Measurements from ENCODE around the gene IGLL5.

The IGLL5 gene

GRCh38 chr22:22854466-22854865 is 33.1 kb upstream of the IGLL5 start:
- DNase-seq (ENCODE audit: low read depth), result no peak
- TF ChIP-seq, protein P1, sequence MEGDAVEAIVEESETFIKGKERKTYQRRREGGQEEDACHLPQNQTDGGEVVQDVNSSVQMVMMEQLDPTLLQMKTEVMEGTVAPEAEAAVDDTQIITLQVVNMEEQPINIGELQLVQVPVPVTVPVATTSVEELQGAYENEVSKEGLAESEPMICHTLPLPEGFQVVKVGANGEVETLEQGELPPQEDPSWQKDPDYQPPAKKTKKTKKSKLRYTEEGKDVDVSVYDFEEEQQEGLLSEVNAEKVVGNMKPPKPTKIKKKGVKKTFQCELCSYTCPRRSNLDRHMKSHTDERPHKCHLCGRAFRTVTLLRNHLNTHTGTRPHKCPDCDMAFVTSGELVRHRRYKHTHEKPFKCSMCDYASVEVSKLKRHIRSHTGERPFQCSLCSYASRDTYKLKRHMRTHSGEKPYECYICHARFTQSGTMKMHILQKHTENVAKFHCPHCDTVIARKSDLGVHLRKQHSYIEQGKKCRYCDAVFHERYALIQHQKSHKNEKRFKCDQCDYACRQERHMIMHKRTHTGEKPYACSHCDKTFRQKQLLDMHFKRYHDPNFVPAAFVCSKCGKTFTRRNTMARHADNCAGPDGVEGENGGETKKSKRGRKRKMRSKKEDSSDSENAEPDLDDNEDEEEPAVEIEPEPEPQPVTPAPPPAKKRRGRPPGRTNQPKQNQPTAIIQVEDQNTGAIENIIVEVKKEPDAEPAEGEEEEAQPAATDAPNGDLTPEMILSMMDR (IDR thresholded peaks at IDR 0.05; ENCODE audit: control insufficient read depth, extremely low read depth, insufficient read depth), result no peak
- no peak overlapping the region for H3K4me3 ChIP-seq (ENCODE audit: low read depth, low read length)

- no peak overlapping the region for H3K4me3 ChIP-seq (ENCODE audit: low read depth, low read length)
- DNase-seq (ENCODE audit: low read depth), result no peak
- TF ChIP-seq, protein P1 (IDR thresholded peaks at IDR 0.05; ENCODE audit: control insufficient read depth, extremely low read depth, insufficient read depth), result no peak
These were observed 32.5 kb upstream of the IGLL5 start for GRCh38 chr22:22855085-22855484.

- no peak for DNase-seq (ENCODE audit: low read depth)
- TF ChIP-seq, protein P1 (IDR thresholded peaks at IDR 0.05; ENCODE audit: control insufficient read depth, extremely low read depth, insufficient read depth), result 0 out of 2 replicates have a peak, but pooled peaks have one; percentile 22
- no peak overlapping the region for H3K4me3 ChIP-seq (ENCODE audit: low read depth, low read length)
These were observed 31.9 kb upstream of the IGLL5 start for GRCh38 chr22:22855617-22856308.

DNA sequence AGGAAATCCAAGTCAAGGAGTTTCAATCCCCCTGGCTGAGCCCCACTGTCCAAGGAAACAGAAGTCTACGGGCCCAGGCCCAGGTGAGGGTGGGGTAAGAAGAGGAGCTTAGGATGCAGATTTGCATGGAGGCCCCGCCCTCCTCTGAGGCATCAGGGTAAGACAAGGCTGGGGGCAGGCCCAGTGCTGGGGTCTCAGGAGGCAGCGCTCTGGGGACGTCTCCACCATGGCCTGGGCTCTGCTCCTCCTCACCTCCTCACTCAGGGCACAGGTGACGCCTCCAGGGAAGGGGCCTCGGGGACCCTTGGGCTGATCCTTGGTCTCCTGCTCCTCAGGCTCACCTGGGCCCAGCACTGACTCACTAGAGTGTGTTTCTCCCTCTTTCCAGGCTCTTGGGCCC is 31.3 kb upstream of the IGLL5 start:
- H3K4me3 ChIP-seq (ENCODE audit: low read depth, low read length), result no peak overlapping the region
- TF ChIP-seq, protein P1 (IDR thresholded peaks at IDR 0.05; ENCODE audit: control insufficient read depth, extremely low read depth, insufficient read depth), result no peak
- DNase-seq (ENCODE audit: low read depth), result no peak

GRCh38 chr22:22856885-22857606 is 30.6 kb upstream of the IGLL5 start:
- no peak for DNase-seq (ENCODE audit: low read depth)
- H3K4me3 ChIP-seq (ENCODE audit: low read depth, low read length), result no peak overlapping the region
- TF ChIP-seq, protein P1 (IDR thresholded peaks at IDR 0.05; ENCODE audit: control insufficient read depth, extremely low read depth, insufficient read depth), result no peak

- H3K4me3 ChIP-seq (ENCODE audit: low read depth, low read length), result no peak overlapping the region
- no peak for DNase-seq (ENCODE audit: low read depth)
- TF ChIP-seq, protein P1 (IDR thresholded peaks at IDR 0.05; ENCODE audit: control insufficient read depth, extremely low read depth, insufficient read depth), result no peak
These were observed 29.7 kb upstream of the IGLL5 start for GRCh38 chr22:22857607-22858558.
